DMS153 (cell line): ENCODE data around the gene FBLN1.
"Not testable (repeated sequence)": the region's sequence is repeated elsewhere in the genome, so short reads cannot be mapped to it uniquely, and the experiment has no call there.

Source experiments
- DNase-seq: peaks from one replicate; lab custom pipeline; 2025; lab: John Stamatoyannopoulos, UW

The FBLN1 gene

DNA sequence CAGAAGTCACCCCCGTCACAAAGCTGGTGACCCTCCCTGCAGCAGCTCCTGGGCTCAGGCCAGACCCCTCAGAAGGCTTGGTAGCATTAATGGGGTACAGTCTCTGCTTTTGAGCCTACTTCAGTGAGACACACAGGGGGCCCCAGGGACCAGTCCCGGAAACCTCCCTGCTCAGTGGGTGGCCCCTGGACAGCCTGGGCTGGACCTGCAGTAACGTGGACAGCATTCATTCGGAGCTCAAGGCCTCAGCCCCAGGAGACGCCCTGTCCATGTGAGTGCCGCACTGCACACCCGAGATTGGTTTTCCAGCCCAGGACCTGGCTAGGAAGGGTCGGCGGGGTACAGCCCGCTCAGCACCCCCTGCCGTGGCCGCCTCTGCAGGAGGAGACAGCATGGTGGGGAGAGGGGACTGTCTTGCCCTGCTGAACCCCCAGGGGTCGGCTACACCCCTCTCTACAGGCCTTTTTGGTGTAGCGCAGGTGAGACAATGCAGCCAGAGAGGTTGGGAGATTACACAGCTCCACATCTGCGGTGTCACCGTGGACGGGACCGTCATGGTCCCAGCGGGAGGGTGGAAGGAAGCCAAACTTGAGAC, 83.4 kb downstream of the FBLN1 start:
- no peak for DNase-seq

DNA sequence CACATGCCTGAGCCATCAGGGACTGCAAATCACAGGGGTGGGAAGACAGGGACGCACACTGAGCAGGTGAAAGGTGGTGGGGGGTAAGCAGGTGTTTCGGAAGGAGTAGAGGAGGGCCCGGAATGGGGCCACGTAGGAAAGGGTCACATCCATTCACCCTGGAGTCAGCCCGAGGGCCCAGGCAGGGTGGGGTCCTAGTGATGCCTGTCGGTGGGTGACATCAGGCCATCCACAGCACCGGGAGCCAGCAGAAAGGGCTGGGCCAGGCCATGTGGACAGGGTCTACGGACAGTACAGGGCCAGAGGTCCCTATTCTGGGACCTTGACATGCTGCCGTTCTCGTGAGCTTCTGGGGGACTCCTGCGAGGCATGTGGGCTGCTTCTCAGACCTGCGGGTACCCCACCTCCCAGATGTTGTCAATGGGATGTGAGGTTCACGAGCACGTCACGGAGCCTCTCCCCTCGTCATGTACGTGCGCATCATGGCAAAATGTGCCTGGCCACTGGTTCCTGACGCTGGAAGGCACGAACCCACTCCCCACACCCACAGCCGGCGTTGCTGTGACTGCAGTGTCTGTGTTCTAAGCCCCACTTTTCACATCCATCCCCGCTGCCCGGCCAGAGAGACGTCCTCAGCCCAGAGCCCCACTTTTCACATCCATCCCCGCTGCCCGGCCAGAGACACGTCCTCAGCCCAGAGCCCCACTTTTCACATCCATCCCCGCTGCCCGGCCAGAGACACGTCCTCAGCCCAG, 84.1 kb downstream of the FBLN1 start:
- no peak for DNase-seq

DNA sequence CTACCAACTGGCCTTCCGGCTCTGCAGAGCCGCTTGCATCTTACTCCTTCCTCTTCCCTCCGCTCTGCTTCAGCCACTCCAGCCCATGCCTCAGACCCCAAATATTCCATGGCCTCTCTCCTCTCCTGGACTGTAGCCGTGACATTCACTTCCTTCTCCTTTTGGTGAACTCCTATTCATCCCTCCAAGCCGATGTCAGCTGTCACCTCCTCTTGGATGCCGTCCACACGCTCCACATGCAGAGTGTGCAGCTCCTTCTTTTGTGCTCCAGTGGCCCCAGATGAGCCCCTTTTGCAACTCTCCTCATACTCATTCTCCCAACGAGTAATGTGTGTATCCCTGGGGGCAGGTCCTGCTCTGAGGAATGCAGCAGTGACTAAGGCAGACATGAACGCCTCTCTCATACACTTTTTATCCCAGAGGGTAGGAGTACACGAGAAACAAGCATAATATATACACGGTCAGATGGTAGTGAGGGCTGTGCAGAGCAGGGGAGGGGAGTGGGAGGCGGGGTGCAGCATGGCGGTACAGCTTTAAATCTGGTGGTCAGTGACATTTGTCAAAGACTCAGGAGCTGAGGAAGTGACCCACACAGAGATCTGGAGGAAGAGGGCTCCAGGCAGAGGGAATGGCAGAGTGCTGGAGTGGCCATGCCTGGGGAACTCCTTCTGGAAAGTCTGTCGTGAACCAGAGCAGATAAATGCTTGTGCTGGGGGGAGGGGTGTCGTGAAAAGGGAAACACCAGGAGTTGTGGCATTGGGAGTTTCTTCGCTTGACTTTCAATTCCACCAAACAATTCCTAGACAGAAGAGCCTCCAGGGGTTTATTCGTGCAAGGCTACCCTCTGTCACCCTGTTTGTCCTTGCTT, 85.2 kb downstream of the FBLN1 start:
- DNase-seq = no peak

DNA sequence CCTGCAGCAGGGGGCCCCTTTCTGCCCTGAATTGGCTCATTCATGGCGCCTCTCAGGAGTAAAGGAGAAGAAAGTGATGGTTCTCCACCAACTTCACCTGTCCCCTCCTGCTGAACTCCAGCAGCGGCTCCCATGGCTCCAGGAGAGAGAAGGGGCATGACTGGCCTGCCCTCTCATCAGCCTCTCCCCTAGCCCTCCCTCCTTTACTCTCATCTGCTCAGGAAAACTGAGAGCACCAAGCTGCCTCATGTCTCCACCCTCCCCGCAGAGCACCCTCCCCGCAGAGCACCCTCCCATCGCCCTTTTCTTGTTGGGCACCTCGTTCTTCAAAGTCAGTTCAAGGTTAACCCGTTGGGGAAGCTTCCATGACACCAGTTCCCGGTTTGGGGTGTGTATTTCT, 86.9 kb downstream of the FBLN1 start:
- DNase-seq = no peak

DNA sequence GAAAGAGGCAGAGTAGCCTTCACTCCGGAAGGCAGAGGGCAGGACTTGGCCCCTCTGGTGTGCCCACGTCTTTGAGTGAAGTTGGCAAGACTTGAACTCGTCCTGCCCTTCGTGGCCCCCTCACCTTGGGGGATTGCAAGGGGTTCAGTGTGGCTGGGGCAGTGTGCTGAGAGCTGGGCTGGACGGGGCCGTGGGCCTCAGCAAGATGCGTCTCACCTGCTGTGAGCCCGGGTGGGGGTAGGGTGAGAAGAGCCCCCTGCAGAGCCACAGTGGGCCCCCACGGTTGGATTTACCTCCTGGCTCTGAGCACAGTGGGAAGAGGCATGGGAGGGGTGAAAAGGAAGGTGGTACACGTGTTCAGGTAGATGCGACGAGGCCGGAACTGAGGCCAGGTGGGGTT, 87.6 kb downstream of the FBLN1 start:
- DNase-seq = no peak

DNA sequence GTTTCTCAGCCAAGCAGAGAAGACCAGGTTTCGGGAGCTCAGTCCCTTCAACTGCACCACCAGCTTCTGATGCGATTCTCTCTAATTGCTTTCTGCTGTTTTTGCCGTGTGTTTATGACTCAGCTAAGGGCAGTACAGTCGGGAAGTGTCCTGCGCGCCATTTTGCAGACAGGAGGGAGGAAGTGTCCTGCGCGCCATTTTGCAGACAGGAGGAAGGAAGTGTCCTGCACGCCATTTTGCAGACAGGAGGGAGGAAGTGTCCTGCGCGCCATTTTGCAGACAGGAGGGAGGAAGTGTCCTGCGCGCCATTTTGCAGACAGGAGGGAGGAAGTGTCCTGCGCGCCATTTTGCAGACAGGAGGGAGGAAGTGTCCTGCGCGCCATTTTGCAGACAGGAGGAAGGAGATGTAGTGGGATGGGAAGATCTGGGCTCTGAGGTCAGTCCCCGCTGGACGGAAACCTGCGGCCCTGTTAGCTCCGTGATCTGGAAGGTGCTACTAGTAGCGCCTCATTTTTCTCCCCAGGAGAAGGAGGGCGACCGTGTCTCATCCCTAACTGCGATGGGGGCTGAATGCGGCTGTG, 89.0 kb downstream of the FBLN1 start:
- not testable (repeated sequence) for DNase-seq

DNA sequence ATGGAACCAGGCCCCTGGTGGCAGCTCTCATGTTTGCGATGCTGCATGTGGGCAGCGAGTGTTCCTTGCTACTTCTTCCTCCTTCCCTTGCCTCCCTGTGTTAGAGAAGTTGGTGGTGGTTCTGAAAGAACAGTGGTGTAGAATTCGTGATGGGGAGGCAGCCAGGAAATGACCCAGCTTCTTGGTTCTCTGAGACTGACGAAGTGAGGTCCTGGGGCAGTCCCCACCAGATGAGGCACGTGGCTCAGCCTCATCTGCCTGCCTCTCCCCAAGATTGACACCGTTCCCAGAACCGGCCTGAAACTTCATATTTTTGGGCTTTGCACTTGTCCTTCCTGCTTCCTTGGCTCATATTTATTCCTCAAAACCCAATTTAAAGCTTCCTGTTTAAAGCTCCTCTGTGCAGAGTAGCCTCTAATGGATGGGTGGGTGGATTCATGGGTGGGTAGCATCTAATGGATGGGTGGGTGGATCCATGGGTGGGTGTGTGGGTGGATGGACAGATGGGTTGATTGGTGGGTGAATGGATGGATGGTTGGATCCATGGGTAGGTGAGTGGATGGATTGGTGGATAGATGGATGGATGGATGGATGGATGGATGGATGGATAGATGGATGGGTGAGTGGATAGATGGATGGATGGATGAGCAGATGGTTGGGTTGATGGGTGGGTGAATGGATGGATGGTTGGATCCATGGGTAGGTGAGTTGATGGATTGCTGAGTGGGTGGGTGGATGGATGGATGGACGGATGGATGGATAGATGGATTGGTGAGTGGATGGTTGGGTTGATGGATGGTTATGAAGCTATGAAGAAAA, 91.6 kb downstream of the FBLN1 start:
- DNase-seq = no peak

DNA sequence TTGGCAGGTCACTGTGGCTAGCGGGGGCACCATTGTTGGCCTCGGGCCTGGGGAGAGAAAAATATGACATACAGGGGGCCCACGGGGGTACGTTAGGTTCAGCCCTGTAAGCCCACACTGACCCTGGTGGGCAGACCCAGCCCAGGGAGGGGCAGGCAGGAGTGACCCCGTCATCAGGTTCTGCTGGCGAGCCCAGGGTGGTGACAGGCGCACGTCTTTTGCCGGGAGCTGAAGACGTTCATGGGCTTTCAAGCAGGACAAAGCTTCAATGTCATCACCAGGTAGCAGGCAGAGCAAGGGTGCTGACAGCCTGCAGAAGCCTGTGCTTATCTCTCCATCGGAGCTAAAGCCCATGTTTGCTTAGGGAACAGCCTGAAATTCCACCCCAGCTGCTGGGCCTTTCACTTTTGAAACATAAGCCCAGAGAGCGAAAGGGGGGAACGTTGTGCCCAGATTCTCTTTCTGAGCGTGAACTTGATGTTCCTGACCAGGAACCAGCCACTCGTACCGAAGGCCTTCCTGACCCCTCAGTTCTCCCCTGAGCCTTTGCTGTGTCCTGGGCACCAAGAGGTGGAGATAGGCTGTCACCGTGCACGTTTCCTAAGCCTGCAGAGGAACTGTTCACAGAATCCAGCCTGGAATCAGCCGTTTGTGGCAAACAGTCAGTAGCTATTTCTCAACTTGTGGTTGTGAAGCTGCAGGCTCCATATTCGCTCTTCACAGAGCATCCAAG, 94.9 kb downstream of the FBLN1 start:
- peak; percentile 63 for DNase-seq

DNA sequence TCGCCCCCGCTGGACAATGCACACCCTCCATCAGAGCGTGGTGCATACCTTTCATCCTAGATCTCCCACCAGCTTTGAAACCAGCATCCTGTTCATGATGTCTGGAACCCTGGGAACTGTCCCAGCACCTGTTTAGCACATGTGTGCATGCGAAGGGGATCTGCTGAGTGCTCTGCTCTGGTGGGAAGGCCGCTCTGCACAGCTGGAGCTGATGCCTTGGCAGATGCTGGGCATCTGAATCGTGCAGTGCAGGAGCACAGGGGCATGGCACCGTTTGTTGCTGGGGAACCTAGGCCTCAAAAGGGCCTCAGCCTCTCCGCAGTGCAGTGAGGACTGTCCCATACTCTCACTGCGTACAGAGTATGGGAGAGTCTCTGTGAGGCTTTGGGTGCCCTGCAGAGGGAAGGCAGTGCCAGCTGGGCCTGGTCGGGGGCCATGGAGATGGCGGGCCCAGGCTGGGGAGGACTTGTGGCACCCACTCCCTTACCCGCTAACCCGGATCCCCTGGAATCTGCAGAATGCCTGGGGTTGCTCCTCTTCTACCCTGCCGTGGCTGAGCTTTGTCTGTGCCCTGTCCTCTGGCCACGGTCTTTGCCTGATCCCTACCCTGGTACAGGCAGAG, 96.0 kb downstream of the FBLN1 start:
- DNase-seq = no peak

DNA sequence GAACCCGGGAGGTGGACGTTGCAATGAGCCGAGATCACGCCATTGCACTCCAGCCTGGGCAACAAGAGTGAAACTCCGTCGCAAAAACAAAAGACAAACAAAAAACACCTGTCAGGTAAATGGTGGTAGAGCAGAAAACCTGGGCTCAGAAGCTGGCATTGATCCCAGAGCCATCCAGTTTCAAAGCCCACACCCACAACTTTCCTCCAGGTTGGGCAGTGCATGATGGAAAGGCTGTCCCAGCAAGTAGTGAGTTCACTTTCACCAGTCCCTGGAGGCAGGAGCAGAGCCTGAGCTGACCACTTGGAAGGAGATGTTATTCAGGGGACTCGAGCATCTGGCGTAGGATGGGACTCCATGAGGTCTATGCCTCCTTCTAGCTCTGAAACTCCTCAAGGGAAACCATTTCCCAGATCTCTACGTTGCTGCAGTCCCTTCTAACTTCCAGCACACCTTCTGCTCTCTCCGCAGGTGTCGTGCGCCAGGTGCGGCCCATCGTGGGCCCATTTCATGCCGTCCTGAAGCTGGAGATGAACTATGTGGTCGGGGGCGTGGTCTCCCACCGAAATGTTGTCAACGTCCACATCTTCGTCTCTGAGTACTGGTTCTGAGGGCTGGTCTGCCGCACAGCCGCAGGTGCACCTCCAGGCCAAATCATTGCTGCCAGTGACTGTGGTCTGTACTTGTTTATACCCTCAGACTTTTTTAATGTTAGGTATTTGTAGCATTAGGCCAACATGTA, 97.3 kb downstream of the FBLN1 start:
- DNase-seq = peak; percentile 70

DNA sequence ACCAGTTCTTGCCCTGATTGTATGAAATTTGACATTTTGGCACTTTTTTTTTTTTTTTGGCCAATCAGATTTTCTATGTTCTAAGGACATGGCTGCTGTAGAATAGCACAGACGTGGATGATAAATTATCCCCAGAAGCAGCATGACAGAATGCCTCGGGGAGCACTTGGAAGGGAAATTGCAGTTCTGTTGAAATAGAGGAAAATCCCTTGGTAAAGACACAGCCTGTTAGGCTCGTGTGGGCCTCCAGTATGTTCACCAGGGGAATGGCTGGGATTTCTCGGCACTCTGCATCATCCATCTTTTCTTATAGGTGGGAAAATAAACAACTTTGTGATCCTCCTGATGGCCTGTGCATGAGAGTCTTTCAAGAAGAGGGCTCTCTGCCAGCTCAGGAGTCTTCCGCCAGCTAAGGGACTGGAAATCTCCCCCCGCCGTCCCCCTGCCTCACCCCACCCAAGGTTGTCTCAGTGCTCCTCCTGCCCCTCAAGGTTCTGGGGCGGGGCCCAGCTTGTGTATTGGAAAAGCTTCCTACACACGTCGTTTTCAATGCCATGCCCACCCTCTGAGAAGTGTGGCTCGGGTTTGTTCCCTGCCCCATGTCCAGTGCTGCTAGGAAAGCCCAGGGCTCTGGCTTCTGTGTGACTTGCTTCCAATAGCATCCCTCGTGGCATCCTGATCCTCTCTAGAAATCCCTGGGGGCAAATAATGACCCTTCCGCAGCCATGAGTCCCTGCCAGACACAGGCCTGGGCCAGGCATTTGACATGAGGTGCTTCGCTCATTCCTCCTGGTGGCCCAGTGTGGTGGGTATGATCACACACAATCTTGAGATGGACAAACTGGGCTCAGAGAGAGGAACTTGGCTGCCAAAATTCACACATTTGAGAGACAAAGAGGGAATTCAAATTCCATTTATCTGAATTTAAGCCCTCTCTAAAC, 98.4 kb downstream of the FBLN1 start:
- DNase-seq = no peak

DNA sequence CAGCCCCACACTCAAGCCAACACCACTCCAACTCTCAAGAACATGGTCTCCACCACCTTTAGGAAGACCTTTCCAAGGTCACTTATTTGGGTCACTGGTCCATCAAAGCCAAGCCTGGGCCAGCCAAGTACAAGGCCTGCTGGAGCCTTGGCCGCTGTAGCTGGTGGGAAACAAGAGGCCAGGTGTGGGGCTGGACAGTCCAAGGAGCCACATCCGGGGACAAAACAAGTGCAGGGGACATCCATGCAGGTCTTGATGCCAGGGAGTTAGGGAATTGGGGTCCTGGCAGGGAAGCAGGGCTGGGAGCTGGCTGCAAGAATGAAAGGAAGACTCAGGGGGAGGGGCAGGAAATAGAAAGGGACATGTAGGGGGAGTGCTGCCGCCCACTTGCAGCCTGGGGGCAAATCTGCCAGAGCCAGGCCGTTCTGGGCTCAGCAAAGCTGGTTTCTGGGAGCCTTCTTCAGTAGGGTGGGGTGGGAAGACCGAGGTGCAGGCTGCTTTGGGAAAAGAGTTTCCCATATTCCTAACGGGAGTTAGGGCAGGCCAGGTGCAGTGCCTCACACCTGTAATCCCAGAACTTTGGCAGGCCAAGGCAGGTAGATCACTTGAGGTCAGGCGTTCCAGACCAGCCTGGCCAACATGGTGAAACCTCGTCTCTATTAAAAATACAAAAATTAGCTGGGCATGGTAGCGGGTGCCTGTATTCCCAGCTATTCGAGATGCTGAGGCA, 99.5 kb downstream of the FBLN1 start:
- DNase-seq = no peak

DNA sequence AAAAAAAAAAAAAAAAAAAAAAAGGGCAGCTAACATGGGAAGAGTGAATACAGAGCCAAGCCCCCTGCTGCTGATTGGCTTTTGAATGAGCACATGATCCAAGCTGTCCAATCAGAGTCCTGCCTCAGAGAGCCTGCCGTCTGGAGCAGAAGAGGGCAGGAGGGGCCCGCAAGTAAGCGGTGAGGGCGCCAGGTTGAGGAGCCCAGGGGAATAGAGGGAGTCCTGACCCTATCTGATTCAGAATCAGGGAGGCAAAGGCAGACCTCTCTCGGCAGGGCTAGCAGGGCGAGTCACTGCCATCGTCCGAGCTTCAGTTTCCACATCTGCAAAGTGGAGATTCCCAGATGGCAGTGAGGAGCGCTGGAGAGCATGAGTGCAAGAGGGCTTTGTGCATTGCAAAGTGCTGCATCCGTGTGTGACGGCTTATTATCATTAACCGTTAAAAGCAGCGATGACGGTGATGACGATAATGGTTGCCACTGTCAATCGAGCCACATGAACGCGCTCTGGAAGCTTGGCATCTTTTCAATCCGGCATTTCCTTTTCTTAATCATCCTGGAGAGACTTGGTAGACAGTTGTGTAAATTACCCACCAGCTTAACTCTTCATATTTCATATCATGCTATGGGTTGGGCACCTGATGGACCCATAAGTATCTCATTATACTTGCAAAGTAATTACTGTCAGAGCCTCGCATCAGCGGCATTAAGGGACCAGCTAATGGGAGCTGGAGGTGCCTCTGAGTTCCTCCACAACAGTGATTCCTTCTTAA, 100.3 kb downstream of the FBLN1 start:
- peak; percentile 92 for DNase-seq

DNA sequence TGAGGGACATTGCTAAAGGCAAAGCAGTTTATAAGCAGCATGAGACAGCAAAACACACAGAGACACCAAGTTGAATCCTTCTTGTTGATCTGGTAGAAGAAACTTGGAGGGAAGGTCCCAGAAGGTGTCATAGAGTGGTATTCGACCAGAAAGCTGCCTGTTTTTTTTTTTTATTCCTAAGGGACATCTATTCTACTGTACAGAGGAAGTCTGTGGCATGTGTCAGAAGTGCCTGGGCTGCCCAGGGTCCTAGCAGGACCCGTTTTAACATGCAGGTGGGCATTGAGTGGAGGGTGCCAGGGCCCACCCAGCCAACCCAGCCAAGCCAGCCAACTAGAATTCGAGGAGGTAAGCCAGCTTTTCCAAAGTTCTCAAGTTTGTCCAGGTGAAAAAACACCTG, 100.9 kb downstream of the FBLN1 start:
- no peak for DNase-seq

DNA sequence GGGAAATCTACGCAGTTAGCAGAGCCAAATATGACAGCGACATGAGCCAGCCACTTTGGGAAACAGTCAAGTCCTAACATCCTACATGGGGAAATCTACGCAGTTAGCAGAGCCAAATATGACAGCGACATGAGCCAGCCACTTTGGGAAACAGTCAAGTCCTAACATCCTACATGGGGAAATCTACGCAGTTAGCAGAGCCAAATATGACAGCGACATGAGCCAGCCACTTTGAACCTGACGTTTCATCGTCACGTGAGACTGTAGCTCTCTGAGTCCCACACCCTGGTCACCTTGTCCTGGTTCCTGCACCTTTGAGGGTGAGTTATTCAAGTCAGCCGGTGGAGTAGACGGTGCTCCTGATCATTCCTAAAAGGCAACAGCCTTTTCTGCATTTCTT, 105.4 kb downstream of the FBLN1 start:
- DNase-seq = not testable (repeated sequence)

DNA sequence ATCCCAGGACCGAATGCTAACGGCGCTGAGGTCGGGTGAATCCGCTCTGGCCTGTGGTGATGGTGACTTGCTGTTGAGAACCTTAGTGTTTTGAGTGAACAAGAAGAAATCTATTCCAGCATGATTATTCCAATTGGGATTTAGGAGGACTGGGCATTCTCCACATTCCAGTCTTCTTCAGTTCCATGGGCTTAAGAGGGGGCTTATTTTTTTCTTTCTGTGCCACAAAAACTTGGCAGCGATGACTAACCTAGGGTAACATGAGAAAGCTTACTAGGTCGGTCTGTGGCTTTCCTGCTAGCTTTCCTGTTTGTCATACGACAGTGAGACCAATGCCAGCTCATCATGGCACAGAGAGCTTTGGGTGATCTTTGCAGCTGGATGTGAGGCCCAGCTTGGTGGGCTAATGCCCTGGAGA, 106.1 kb downstream of the FBLN1 start:
- no peak for DNase-seq

DNA sequence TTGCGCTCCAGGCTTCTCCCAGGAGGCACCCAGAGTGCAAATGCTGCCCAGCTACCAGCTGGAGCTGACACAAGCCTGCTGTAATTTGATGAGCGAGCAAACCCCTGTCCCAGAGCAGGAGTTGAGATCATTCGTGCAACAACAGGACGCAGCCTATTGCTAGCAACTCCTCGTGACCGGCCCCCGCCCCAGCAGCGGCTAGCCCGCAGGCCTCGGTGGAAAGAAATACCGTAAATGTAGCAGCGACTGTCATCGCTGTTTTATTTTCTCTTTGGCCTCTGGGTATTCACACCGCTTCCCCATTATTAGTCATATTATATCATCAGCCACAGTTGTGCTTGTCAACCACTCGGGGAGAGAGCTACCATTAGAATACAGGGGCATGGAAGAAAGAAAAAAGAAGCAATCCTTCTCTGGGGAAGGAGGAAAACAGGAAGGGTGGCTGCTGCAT, 109.8 kb downstream of the FBLN1 start:
- DNase-seq = peak; percentile 17
